ENCODE measurements around the gene HLA-DOA. TPM values are rescaled to one million over a fixed set of nuclear protein-coding genes. Genes with fewer than 3 reads are reported as not detected.

Gene HLA-DOA
- total and polyA plus RNA-seq, 2 donors (not counting 1 experiment from before 2014, with no cell fraction given): 209 to 338 TPM

GRCh38 chr6:32954267-32954666, 55.1 kb downstream of the HLA-DOA start:
- Histone ChIP-seq H3K79me2 (ENCODE audit: control insufficient read depth, insufficient read depth, low read length) (peaks cover 89% of the 10 kb centered on the region), H3K9me3 (ENCODE audit: control extremely low read depth in 1 of 3, control insufficient read depth in 2 of 3, insufficient read depth in 1 of 3, low read length in 2 of 3) (no peaks in the 10 kb centered on the region), H2AFZ (ENCODE audit: insufficient read depth, low read depth, low read length, poor library complexity, severe bottlenecking) (peak overlapping the region; percentile 4), H3K9ac (ENCODE audit: low read length) (peak overlapping the region; percentile 89), H3K27me3 (replicated peaks in 1 of 4; ENCODE audit: control extremely low read depth in 1 of 4, control insufficient read depth in 3 of 4, insufficient read depth in 4 of 4, low read length in 3 of 4) (no peaks in the 10 kb centered on the region), H3K4me3 (ENCODE audit: control extremely low read depth in 1 of 5, extremely low read depth in 1 of 5, insufficient read depth in 1 of 5, low read depth in 2 of 5, low read length in 4 of 5) (peak overlapping the region in 1 of 5 experiments; percentile 98), H3K27ac (ENCODE audit: low read length in 2 of 2) (peak overlapping the region; percentile 27 to 91), H3K36me3 (replicated peaks in 1 of 2; ENCODE audit: control extremely low read depth in 1 of 2, control insufficient read depth in 1 of 2, extremely low read depth in 1 of 2, insufficient read depth in 2 of 2, low read length in 1 of 2) (peaks cover 0 to 18% of the 10 kb centered on the region in 2 experiments), H4K20me1 (ENCODE audit: control insufficient read depth, insufficient read depth, low read length, poor library complexity, severe bottlenecking) (no peaks in the 10 kb centered on the region), H3K4me1 (ENCODE audit: control insufficient read depth in 2 of 2, insufficient read depth in 2 of 2, low read length in 2 of 2) (peaks cover 58 to 72% of the 10 kb centered on the region in 2 donors), H3K4me2 (replicated peaks; ENCODE audit: low read depth, low read length, poor library complexity, severe bottlenecking) (peak overlapping the region; percentile 81)
- Mint-ChIP-seq H3K27ac (peak overlapping the region; percentile 98), H3K4me3 (peak overlapping the region; percentile 96), H3K9me3 (ENCODE audit: insufficient read depth) (no peaks in the 10 kb centered on the region), H3K27me3 (no peaks in the 10 kb centered on the region), H3K4me1 (peaks cover 73% of the 10 kb centered on the region)
- DNase-seq: no peak
- TF ChIP-seq CTCF (IDR thresholded peaks at IDR 0.05): no peak
- no peak for TF ChIP-seq EZH2 (IDR thresholded peaks at IDR 0.05; ENCODE audit: borderline replicate concordance, insufficient read depth, low read depth, low read length, poor library complexity, severe bottlenecking)
- POLR2A ChIA-PET: interaction anchor here (1.0 to 10.7 kb wide), 8 partner anchors 12 to 110 kb away, joined by 3 to 349 read pairs (median 10); partner anchors contain the start of genes BRD2, HLA-DMB and PSMB8
- no peak for ATAC-seq (ENCODE audit: low read depth)
- CTCF ChIA-PET: interaction anchor here (0.7 to 13.5 kb wide), 12 partner anchors 17 to 195 kb away, joined by 3 to 822 read pairs (median 18); partner anchors contain the start of genes BRD2, HLA-DMB, PSMB9 and TAP1
- 48% methylated on average over 4 of the region's 4 CpGs for WGBS (ENCODE audit: insufficient coverage)
- intact Hi-C loops (cut with micrococcal nuclease): no loop called here

Other genes starting within 250 kb of the HLA-DOA start
- 109 and 112 TPM in 2 replicates for gene HLA-DQB2, start 246.1 kb downstream of the HLA-DOA start, total RNA-seq
- 41.1 and 111 TPM in 2 replicates for gene HLA-DQB2, start 246.1 kb downstream of the HLA-DOA start, polyA plus RNA-seq
- gene HLA-DOB, start 192.6 kb downstream of the HLA-DOA start, total RNA-seq: 109 TPM in 2 replicates
- 198 and 231 TPM in 2 replicates for gene HLA-DOB, start 192.6 kb downstream of the HLA-DOA start, polyA plus RNA-seq
- gene TAP2, start 170.9 kb downstream of the HLA-DOA start, total RNA-seq: 126 and 135 TPM in 2 replicates
- 66.1 and 81.2 TPM in 2 replicates for gene TAP2, start 170.9 kb downstream of the HLA-DOA start, polyA plus RNA-seq
- 127 and 129 TPM in 2 replicates for gene PSMB8, start 165.5 kb downstream of the HLA-DOA start, total RNA-seq
- gene PSMB8, start 165.5 kb downstream of the HLA-DOA start, polyA plus RNA-seq: 256 and 257 TPM in 2 replicates
- gene TAP1, start 155.9 kb downstream of the HLA-DOA start, total RNA-seq: 126 and 131 TPM in 2 replicates
- 162 and 184 TPM in 2 replicates for gene TAP1, start 155.9 kb downstream of the HLA-DOA start, polyA plus RNA-seq
- gene PSMB9, start 155.4 kb downstream of the HLA-DOA start, total RNA-seq: 174 and 181 TPM in 2 replicates
- 190 and 242 TPM in 2 replicates for gene PSMB9, start 155.4 kb downstream of the HLA-DOA start, polyA plus RNA-seq
- 587 and 593 TPM in 2 replicates for gene HLA-DMB, start 68.6 kb downstream of the HLA-DOA start, total RNA-seq
- 655 and 656 TPM in 2 replicates for gene HLA-DMB, start 68.6 kb downstream of the HLA-DOA start, polyA plus RNA-seq
- gene HLA-DMA, start 56.5 kb downstream of the HLA-DOA start, total RNA-seq: 554 and 558 TPM in 2 replicates
- gene HLA-DMA, start 56.5 kb downstream of the HLA-DOA start, polyA plus RNA-seq: 925 and 1,129 TPM in 2 replicates
- 448 and 474 TPM in 2 replicates for gene BRD2, start 41.0 kb downstream of the HLA-DOA start, total RNA-seq
- gene BRD2, start 41.0 kb downstream of the HLA-DOA start, polyA plus RNA-seq: 620 and 721 TPM in 2 replicates
- gene HLA-DPA1, start 64.1 kb upstream of the HLA-DOA start, total RNA-seq: 665 and 702 TPM in 2 replicates
- gene HLA-DPA1, start 64.1 kb upstream of the HLA-DOA start, polyA plus RNA-seq: 559 and 2,256 TPM in 2 replicates
- 1,068 and 1,104 TPM in 2 replicates for gene HLA-DPB1, start 66.4 kb upstream of the HLA-DOA start, total RNA-seq
- 921 and 1,578 TPM in 2 replicates for gene HLA-DPB1, start 66.4 kb upstream of the HLA-DOA start, polyA plus RNA-seq
- gene COL11A2, start 182.9 kb upstream of the HLA-DOA start, total RNA-seq: 0.39 and 0.66 TPM in 2 replicates
- gene COL11A2, start 182.9 kb upstream of the HLA-DOA start, polyA plus RNA-seq: 0.82 and 0.88 TPM in 2 replicates
- gene RXRB, start 191.1 kb upstream of the HLA-DOA start, total RNA-seq: 94.1 and 99.9 TPM in 2 replicates
- 82.3 and 88.3 TPM in 2 replicates for gene RXRB, start 191.1 kb upstream of the HLA-DOA start, polyA plus RNA-seq
- gene SLC39A7, start 191.3 kb upstream of the HLA-DOA start, total RNA-seq: 26.1 and 29.6 TPM in 2 replicates
- gene SLC39A7, start 191.3 kb upstream of the HLA-DOA start, polyA plus RNA-seq: 18.7 and 22.2 TPM in 2 replicates
- gene HSD17B8, start 195.1 kb upstream of the HLA-DOA start, total RNA-seq: 10.8 and 12.9 TPM in 2 replicates
- 12.8 and 25.5 TPM in 2 replicates for gene HSD17B8, start 195.1 kb upstream of the HLA-DOA start, polyA plus RNA-seq
- gene RING1, start 198.9 kb upstream of the HLA-DOA start, total RNA-seq: 43.4 and 44.2 TPM in 2 replicates
- 34.9 and 37.1 TPM in 2 replicates for gene RING1, start 198.9 kb upstream of the HLA-DOA start, polyA plus RNA-seq

Measured in B cell (primary cell).